NCI-H345 (cell line): Measurements from ENCODE around the gene TMPRSS4.

Source experiments
- DNase-seq: peaks from one replicate; lab custom pipeline; 2025; lab: John Stamatoyannopoulos, UW

The TMPRSS4 gene

GRCh38 chr11:118076754-118077281 is at the start of gene TMPRSS4:
Gene TMPRSS4, plus strand, starts transcription at chr11:118077078. Its CDS starts 225 bp downstream, at chr11:118077303.
- DNase-seq = peak; percentile 86

GRCh38 chr11:118027694-118028093 is 49.2 kb upstream of the TMPRSS4 start:
- DNase-seq = no peak

GRCh38 chr11:118028626-118029025 is 48.3 kb upstream of the TMPRSS4 start:
- no peak for DNase-seq

GRCh38 chr11:118033443-118033842 is 43.4 kb upstream of the TMPRSS4 start:
- no peak for DNase-seq

GRCh38 chr11:118042141-118042540 is 34.7 kb upstream of the TMPRSS4 start:
- DNase-seq = no peak

- DNase-seq = no peak
These were observed 34.1 kb upstream of the TMPRSS4 start for GRCh38 chr11:118042796-118043195.

GRCh38 chr11:118045191-118045590 is 31.7 kb upstream of the TMPRSS4 start:
- DNase-seq = peak; percentile 30

- DNase-seq = no peak
These were observed 30.6 kb upstream of the TMPRSS4 start for GRCh38 chr11:118046051-118046963.

- DNase-seq = no peak
These were observed 29.7 kb upstream of the TMPRSS4 start for GRCh38 chr11:118046964-118047700.

- DNase-seq = no peak
These were observed 29.1 kb upstream of the TMPRSS4 start for GRCh38 chr11:118047749-118048148.

- no peak for DNase-seq
These were observed 28.2 kb upstream of the TMPRSS4 start for GRCh38 chr11:118048472-118049370.

- no peak for DNase-seq
These were observed 27.1 kb upstream of the TMPRSS4 start for GRCh38 chr11:118049771-118050170.

GRCh38 chr11:118050208-118050891 is 26.5 kb upstream of the TMPRSS4 start:
- no peak for DNase-seq

GRCh38 chr11:118051136-118051610 is 25.7 kb upstream of the TMPRSS4 start:
- no peak for DNase-seq

GRCh38 chr11:118051611-118052461 is 25.0 kb upstream of the TMPRSS4 start:
- no peak for DNase-seq

- DNase-seq = no peak
These were observed 24.2 kb upstream of the TMPRSS4 start for GRCh38 chr11:118052581-118053206.

GRCh38 chr11:118054712-118055640 is 21.9 kb upstream of the TMPRSS4 start:
- no peak for DNase-seq

GRCh38 chr11:118055966-118056365 is 20.9 kb upstream of the TMPRSS4 start:
- DNase-seq = no peak
